Neuronal stem cell (in vitro differentiated cells): Measurements from ENCODE around the gene GABRA1.

ENCODE experiments used
- DNase-seq: peaks from one replicate; pipeline ENCODE4 v3.0.0-alpha.2; 2013; ENCODE audit warnings: low spot score
- H2AFZ ChIP-seq: one replicate; pipeline ENCODE4 v1.6.1; 2013; ENCODE audit warnings: mild to moderate bottlenecking, low read length, inconsistent platforms
- H2AK5ac ChIP-seq: 2 replicates; pipeline ENCODE4 v1.6.1; 2013; ENCODE audit warnings: low read depth, mild to moderate bottlenecking, inconsistent platforms, low read length, moderate library complexity, mixed read lengths
- H2BK120ac ChIP-seq: 2 replicates; pipeline ENCODE4 v1.6.1; 2013; ENCODE audit warnings: low read depth, mild to moderate bottlenecking, inconsistent platforms, low read length, moderate library complexity, mixed read lengths
- H2BK12ac ChIP-seq: one replicate; pipeline ENCODE4 v1.6.1; 2013; ENCODE audit warnings: low read length, inconsistent platforms
- H2BK15ac ChIP-seq: 2 replicates; pipeline ENCODE4 v1.6.1; 2013; ENCODE audit warnings: mild to moderate bottlenecking, low read length, inconsistent platforms, mixed read lengths
- H2BK5ac ChIP-seq: one replicate; pipeline ENCODE4 v1.6.1; 2013; ENCODE audit warnings: inconsistent platforms, mild to moderate bottlenecking, low read length, moderate library complexity
- H3K14ac ChIP-seq: one replicate; pipeline ENCODE4 v1.6.1; 2013; ENCODE audit warnings: low read length, inconsistent platforms
- H3K18ac ChIP-seq: 2 replicates; pipeline ENCODE4 v1.6.1; 2013; ENCODE audit warnings: low read length, inconsistent platforms
- H3K23ac ChIP-seq: 2 replicates; pipeline ENCODE4 v1.6.1; 2013; ENCODE audit warnings: low read depth, mild to moderate bottlenecking, mixed read lengths, low read length, inconsistent platforms; ENCODE audit not compliant: poor library complexity
- H3K27ac ChIP-seq: replicated peaks from 3 replicates; pipeline ENCODE4 v1.5.1; 2013; ENCODE audit warnings: low read length, inconsistent platforms
- H3K27me3 ChIP-seq, 3 experiments: 2 replicates each; pipeline ENCODE4 v1.6.1; 2013; ENCODE audit warnings: low read length in 3 of 3, mild to moderate bottlenecking in 2 of 3, inconsistent platforms in 1 of 3, low read depth in 1 of 3, mixed read lengths in 1 of 3, moderate library complexity in 1 of 3; ENCODE audit not compliant: control insufficient read depth in 3 of 3, insufficient read depth in 3 of 3
- H3K36me3 ChIP-seq, 2 donors: replicated peaks in 1 of 2; 2 replicates each; pipeline ENCODE4 v1.6.1; 2013; ENCODE audit warnings: low read length in 2 of 2; ENCODE audit not compliant: control insufficient read depth in 2 of 2, insufficient read depth in 2 of 2
- H3K4ac ChIP-seq: 2 replicates; pipeline ENCODE4 v1.6.1; 2013; ENCODE audit warnings: inconsistent platforms, mild to moderate bottlenecking, low read length, moderate library complexity
- H3K4me1 ChIP-seq, 2 donors: 1 replicate in 1 of 2; 2 replicates in 1 of 2; pipeline ENCODE4 v1.6.1; 2013; ENCODE audit warnings: low read length in 2 of 2, low read depth in 1 of 2; ENCODE audit not compliant: control insufficient read depth in 2 of 2, insufficient read depth in 1 of 2
- H3K4me2 ChIP-seq: one replicate; pipeline ENCODE4 v1.6.1; 2013; ENCODE audit warnings: mild to moderate bottlenecking, low read length, inconsistent platforms; ENCODE audit not compliant: insufficient read depth, poor library complexity, severe bottlenecking
- H3K4me3 ChIP-seq, 2 donors: 2 replicates each; pipeline ENCODE4 v1.5.1; 2013; ENCODE audit warnings: low read length in 2 of 2, mild to moderate bottlenecking in 2 of 2, inconsistent platforms in 1 of 2, moderate library complexity in 1 of 2
- H3K79me1 ChIP-seq: one replicate; pipeline ENCODE4 v1.6.1; 2013; ENCODE audit warnings: low read depth, mild to moderate bottlenecking, inconsistent platforms, low read length, moderate library complexity
- H3K9ac ChIP-seq: one replicate; pipeline ENCODE4 v1.6.1; 2013; ENCODE audit warnings: mild to moderate bottlenecking, low read depth, low read length, inconsistent platforms; ENCODE audit not compliant: poor library complexity
- H3K9me3 ChIP-seq, 2 donors: replicated peaks in 1 of 2; 2 replicates each; pipeline versions ENCODE3 to v1.6.1; 2013; ENCODE audit warnings: low read length in 2 of 2, mild to moderate bottlenecking in 2 of 2, inconsistent platforms in 1 of 2, low read depth in 1 of 2, mixed read lengths in 1 of 2, moderate library complexity in 1 of 2; ENCODE audit not compliant: control insufficient read depth in 2 of 2, insufficient read depth in 1 of 2
- H4K8ac ChIP-seq: one replicate; pipeline ENCODE4 v1.6.1; 2013; ENCODE audit warnings: low read depth, mild to moderate bottlenecking, inconsistent platforms, low read length, moderate library complexity
- H4K91ac ChIP-seq: one replicate; pipeline ENCODE4 v1.6.1; 2013; ENCODE audit warnings: low read length, low read depth, mild to moderate bottlenecking, inconsistent platforms; ENCODE audit not compliant: poor library complexity
- WGBS, 2 donors: extraction: QIAGEN DNeasy Blood & Tissue Kit; methylation state at CpG; one replicate each; pipeline ENCODE4 v1.1.7; 2013; ENCODE audit warnings: missing lambda C conversion rate in 2 of 2, mixed read lengths in 1 of 2; ENCODE audit not compliant: insufficient read length in 2 of 2, insufficient replicate concordance in 1 of 2; ENCODE audit errors: extremely low coverage in 2 of 2; 5-methylcytosine and 5-hydroxymethylcytosine counted together

Gene GABRA1

GRCh38 chr5:161921781-161922180 lies 73.9 kb downstream of the GABRA1 start:
- no peaks in the 10 kb centered on the region for H3K4me1 ChIP-seq
- no peak overlapping the region for H2BK120ac ChIP-seq
- no peak overlapping the region for H3K14ac ChIP-seq
- no peaks in the 10 kb centered on the region for H3K27me3 ChIP-seq
- no peaks in the 10 kb centered on the region for H3K79me1 ChIP-seq
- H3K4ac ChIP-seq: no peak overlapping the region
- H3K23ac ChIP-seq: no peak overlapping the region
- no peaks in the 10 kb centered on the region for H3K36me3 ChIP-seq
- H2AFZ ChIP-seq: no peak overlapping the region
- H4K8ac ChIP-seq: no peak overlapping the region
- H2BK5ac ChIP-seq: no peak overlapping the region
- H4K91ac ChIP-seq: no peak overlapping the region
- no peak overlapping the region for H3K27ac ChIP-seq
- H3K4me2 ChIP-seq: no peak overlapping the region
- no peak for DNase-seq
- no peak overlapping the region for H2BK15ac ChIP-seq
- no peak overlapping the region for H3K18ac ChIP-seq
- WGBS, 2 donors: no CpG with 5 or more reads among the region's 1 CpG
- no peak overlapping the region for H2BK12ac ChIP-seq
- H3K4me3 ChIP-seq: no peak overlapping the region
- no peak overlapping the region for H3K9ac ChIP-seq
- H2AK5ac ChIP-seq: no peak overlapping the region
- H3K9me3 ChIP-seq: peaks cover 0 to 1% of the 10 kb centered on the region in 2 donors

DNA sequence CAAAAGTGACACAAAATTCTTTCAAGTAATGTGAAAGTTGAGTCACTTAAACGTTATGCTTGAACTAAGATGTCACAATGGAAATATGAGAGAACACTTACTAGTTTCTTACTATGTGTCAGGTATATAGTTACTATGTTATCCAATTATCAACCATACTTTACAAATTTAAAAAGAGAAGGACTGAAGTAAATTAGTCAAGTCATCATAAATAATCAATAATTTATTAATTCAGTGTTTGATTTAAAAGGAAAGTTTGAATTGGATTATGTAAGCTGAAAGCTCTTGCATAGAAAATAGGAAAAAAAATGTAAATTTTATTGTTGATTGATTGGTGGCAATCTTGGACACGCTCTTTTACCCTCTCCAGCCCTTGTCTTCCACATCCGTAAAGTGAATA lies 76.3 kb downstream of the GABRA1 start:
- H3K27ac ChIP-seq: no peak overlapping the region
- H3K4me3 ChIP-seq: no peak overlapping the region
- H3K9ac ChIP-seq: no peak overlapping the region
- no peak overlapping the region for H3K4me2 ChIP-seq
- H4K91ac ChIP-seq: no peak overlapping the region
- no peaks in the 10 kb centered on the region for H3K36me3 ChIP-seq
- H2BK120ac ChIP-seq: no peak overlapping the region
- no peak overlapping the region for H2AK5ac ChIP-seq
- WGBS, 2 donors: no CpG with 5 or more reads among the region's 3 CpGs
- no peak overlapping the region for H2AFZ ChIP-seq
- no peaks in the 10 kb centered on the region for H3K79me1 ChIP-seq
- no peak overlapping the region for H3K23ac ChIP-seq
- no peak overlapping the region for H3K14ac ChIP-seq
- no peak overlapping the region for H2BK5ac ChIP-seq
- no peak overlapping the region for H3K18ac ChIP-seq
- H2BK15ac ChIP-seq: no peak overlapping the region
- peaks cover 0 to 1% of the 10 kb centered on the region in 2 donors for H3K9me3 ChIP-seq
- no peak overlapping the region for H2BK12ac ChIP-seq
- no peak overlapping the region for H4K8ac ChIP-seq
- no peaks in the 10 kb centered on the region for H3K27me3 ChIP-seq
- H3K4me1 ChIP-seq: no peaks in the 10 kb centered on the region
- DNase-seq: no peak
- no peak overlapping the region for H3K4ac ChIP-seq

DNA sequence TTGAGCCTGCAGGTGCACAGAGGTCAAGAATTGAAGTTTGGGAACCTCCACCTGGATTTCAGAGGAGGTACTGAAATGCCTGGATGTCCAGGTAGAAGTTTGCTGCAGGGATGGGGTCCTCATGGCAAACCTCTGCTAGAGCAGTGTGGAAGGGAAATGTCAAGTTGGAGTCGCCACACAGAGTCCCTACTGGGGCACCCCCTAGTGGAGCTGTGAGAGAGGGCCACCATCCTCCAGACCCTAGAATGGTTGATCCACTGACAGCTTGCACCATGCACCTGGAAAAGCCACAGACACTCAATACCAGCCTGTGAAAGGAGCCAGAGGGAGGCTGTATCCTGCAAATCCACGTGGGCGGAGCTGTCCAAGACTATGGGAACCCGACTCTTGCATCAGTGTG lies 78.0 kb downstream of the GABRA1 start:
- no peak overlapping the region for H3K4me2 ChIP-seq
- H3K79me1 ChIP-seq: no peaks in the 10 kb centered on the region
- H3K18ac ChIP-seq: no peak overlapping the region
- no peak for DNase-seq
- no peak overlapping the region for H2AFZ ChIP-seq
- no peak overlapping the region for H2AK5ac ChIP-seq
- no peak overlapping the region for H3K14ac ChIP-seq
- H2BK5ac ChIP-seq: no peak overlapping the region
- H3K9me3 ChIP-seq: peaks cover 0 to 1% of the 10 kb centered on the region in 2 donors
- no peak overlapping the region for H3K9ac ChIP-seq
- no peak overlapping the region for H2BK120ac ChIP-seq
- no peak overlapping the region for H4K91ac ChIP-seq
- H4K8ac ChIP-seq: no peak overlapping the region
- no peaks in the 10 kb centered on the region for H3K4me1 ChIP-seq
- H3K4me3 ChIP-seq: peak overlapping the region in 1 of 2 donors; percentile 50
- no peak overlapping the region for H3K4ac ChIP-seq
- H3K27me3 ChIP-seq: no peaks in the 10 kb centered on the region
- H3K27ac ChIP-seq: no peak overlapping the region
- no CpG with 5 or more reads among the region's 4 CpGs for WGBS, 2 donors
- H2BK15ac ChIP-seq: no peak overlapping the region
- no peak overlapping the region for H2BK12ac ChIP-seq
- H3K36me3 ChIP-seq: no peaks in the 10 kb centered on the region
- H3K23ac ChIP-seq: no peak overlapping the region

- Histone ChIP-seq H3K79me1 (no peaks in the 10 kb centered on the region), H2BK12ac (no peak overlapping the region), H3K9me3 (no peaks in the 10 kb centered on the region), H2AFZ (no peak overlapping the region), H4K91ac (no peak overlapping the region), H2BK15ac (no peak overlapping the region), H3K4me2 (no peak overlapping the region), H3K4me3 (no peak overlapping the region), H3K36me3 (no peaks in the 10 kb centered on the region), H3K14ac (no peak overlapping the region), H3K4me1 (no peaks in the 10 kb centered on the region), H2BK5ac (no peak overlapping the region), H3K23ac (no peak overlapping the region), H3K4ac (no peak overlapping the region), H3K18ac (no peak overlapping the region), H2BK120ac (no peak overlapping the region), H3K27me3 (no peaks in the 10 kb centered on the region), H3K27ac (no peak overlapping the region), H2AK5ac (no peak overlapping the region), H3K9ac (no peak overlapping the region), H4K8ac (no peak overlapping the region)
- no peak for DNase-seq
- no CpG with 5 or more reads among the region's 3 CpGs for WGBS, 2 donors
Observed at GRCh38 chr5:161934486-161934885, 86.6 kb downstream of the GABRA1 start.
